Measurements from ENCODE around the gene PLCH1.

PLCH1 gene

GRCh38 chr3:155426524-155427230, 318.2 kb downstream of the PLCH1 start:
- TF ChIP-seq CTCF (IDR thresholded peaks at IDR 0.05; ENCODE audit: borderline replicate concordance, insufficient read depth, low read depth, low read length) = no peak
- no peak overlapping the region for H3K4me3 ChIP-seq (ENCODE audit: low read depth, low read length)

- H3K4me3 ChIP-seq (ENCODE audit: low read depth, low read length) = no peak overlapping the region
- no peak for TF ChIP-seq CTCF (IDR thresholded peaks at IDR 0.05; ENCODE audit: borderline replicate concordance, insufficient read depth, low read depth, low read length)
These were observed 319.5 kb downstream of the PLCH1 start for GRCh38 chr3:155425396-155425795.

- no peak overlapping the region for H3K4me3 ChIP-seq (ENCODE audit: low read depth, low read length)
- no peak for TF ChIP-seq CTCF (IDR thresholded peaks at IDR 0.05; ENCODE audit: borderline replicate concordance, insufficient read depth, low read depth, low read length)
These were observed 320.6 kb downstream of the PLCH1 start for GRCh38 chr3:155424323-155424710.

- no peak overlapping the region for H3K4me3 ChIP-seq (ENCODE audit: low read depth, low read length)
- no peak for TF ChIP-seq CTCF (IDR thresholded peaks at IDR 0.05; ENCODE audit: borderline replicate concordance, insufficient read depth, low read depth, low read length)
These were observed 321.1 kb downstream of the PLCH1 start for GRCh38 chr3:155423526-155424322.

- no peak for TF ChIP-seq CTCF (IDR thresholded peaks at IDR 0.05; ENCODE audit: borderline replicate concordance, insufficient read depth, low read depth, low read length)
- no peak overlapping the region for H3K4me3 ChIP-seq (ENCODE audit: low read depth, low read length)
These were observed 323.9 kb downstream of the PLCH1 start for GRCh38 chr3:155420881-155421486.

- TF ChIP-seq CTCF (IDR thresholded peaks at IDR 0.05; ENCODE audit: borderline replicate concordance, insufficient read depth, low read depth, low read length) = no peak
- H3K4me3 ChIP-seq (ENCODE audit: low read depth, low read length) = no peak overlapping the region
These were observed 324.5 kb downstream of the PLCH1 start for GRCh38 chr3:155420406-155420805.

Data from GM12875 (cell line).